T-helper 1 cell treated with Interleukin-12 subunit alpha and Interleukin-12 subunit beta and Interleukin-4 antibody, amounts not matched to agents 30 μg/mL and 1 μg/mL, for 36 hours (primary cell): Measurements from ENCODE around the gene ERBB3.
A peak's percentile ranks its signal among the peaks of the same experiment; 100 is the strongest.

Experiments
- H3K27ac Mint-ChIP-seq: one replicate; pipeline ENCODE4 v1.8.0; 2021; ENCODE audit warnings: mild to moderate bottlenecking, mixed read lengths
- H3K27me3 Mint-ChIP-seq: one replicate; pipeline ENCODE4 v1.8.0; 2021; ENCODE audit warnings: low read depth, mixed read lengths
- H3K36me3 Mint-ChIP-seq: one replicate; pipeline ENCODE4 v1.8.0; 2021; ENCODE audit warnings: low read depth, mixed read lengths
- H3K4me1 Mint-ChIP-seq: one replicate; pipeline ENCODE4 v1.8.0; 2021; ENCODE audit warnings: low read depth, mixed read lengths
- H3K4me3 Mint-ChIP-seq: one replicate; pipeline ENCODE4 v1.8.0; 2021; ENCODE audit warnings: mild to moderate bottlenecking, moderate library complexity, mixed read lengths
- H3K9me3 Mint-ChIP-seq: one replicate; pipeline ENCODE4 v1.8.0; 2021; ENCODE audit warnings: mixed read lengths

ERBB3 gene

DNA sequence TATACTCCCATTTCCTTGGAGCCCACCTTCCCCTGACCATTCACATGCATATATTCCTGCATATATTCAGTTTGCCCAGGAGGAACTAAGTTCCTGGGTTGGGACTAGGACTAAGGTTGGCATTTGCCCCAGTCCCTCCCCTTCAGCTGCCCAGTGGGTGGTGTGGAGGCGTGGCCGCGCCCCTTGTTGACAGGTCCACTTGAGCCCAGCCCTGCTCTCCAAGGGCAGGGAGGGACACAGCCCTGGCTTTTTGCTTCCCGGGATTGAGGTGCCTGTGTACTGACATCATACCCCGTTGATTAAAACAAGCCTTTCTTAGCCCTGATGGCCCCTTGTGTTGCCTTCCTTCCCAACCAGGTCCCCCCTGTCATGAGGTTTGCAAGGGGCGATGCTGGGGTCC, 7.3 kb downstream of the ERBB3 start:
- Mint-ChIP-seq H3K4me3 (no peak overlapping the region), H3K36me3 (no peaks in the 10 kb centered on the region), H3K4me1 (peaks cover 3% of the 10 kb centered on the region), H3K9me3 (no peaks in the 10 kb centered on the region), H3K27me3 (peaks cover 15% of the 10 kb centered on the region), H3K27ac (no peak overlapping the region)

DNA sequence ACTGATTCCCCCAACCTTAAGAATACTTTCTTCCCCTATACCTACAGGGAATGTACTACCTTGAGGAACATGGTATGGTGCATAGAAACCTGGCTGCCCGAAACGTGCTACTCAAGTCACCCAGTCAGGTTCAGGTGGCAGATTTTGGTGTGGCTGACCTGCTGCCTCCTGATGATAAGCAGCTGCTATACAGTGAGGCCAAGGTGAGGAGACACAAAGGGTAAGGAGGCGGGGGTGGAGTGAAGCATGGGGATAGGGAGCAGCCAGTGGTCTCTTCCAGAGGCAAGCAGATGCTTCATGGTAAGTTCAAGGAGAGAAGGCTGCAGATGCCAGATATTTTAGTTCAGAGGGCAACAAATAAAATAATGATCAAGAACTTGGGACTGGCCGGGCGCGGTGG, 17.8 kb downstream of the ERBB3 start:
- peaks cover 30% of the 10 kb centered on the region for H3K27me3 Mint-ChIP-seq
- no peaks in the 10 kb centered on the region for H3K9me3 Mint-ChIP-seq
- no peak overlapping the region for H3K4me3 Mint-ChIP-seq
- peaks cover 3% of the 10 kb centered on the region for H3K36me3 Mint-ChIP-seq
- H3K27ac Mint-ChIP-seq: no peak overlapping the region
- peaks cover 17% of the 10 kb centered on the region for H3K4me1 Mint-ChIP-seq

DNA sequence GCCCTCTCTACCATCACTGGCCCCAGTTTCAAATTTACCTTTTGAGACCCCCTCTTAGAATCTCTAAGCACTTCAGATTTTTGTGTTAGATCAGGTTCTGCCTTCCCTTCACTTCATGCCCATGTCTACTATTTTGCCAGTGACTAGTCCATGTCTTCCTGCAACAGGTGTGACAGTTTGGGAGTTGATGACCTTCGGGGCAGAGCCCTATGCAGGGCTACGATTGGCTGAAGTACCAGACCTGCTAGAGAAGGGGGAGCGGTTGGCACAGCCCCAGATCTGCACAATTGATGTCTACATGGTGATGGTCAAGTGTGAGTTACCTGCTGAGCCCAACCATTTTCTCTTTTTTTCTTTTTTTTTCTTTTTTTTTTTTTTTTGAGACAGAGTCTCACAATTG, 18.6 kb downstream of the ERBB3 start:
- Mint-ChIP-seq H3K36me3 (peaks cover 3% of the 10 kb centered on the region), H3K9me3 (no peaks in the 10 kb centered on the region), H3K27me3 (peaks cover 22% of the 10 kb centered on the region), H3K4me1 (peaks cover 26% of the 10 kb centered on the region), H3K4me3 (no peak overlapping the region), H3K27ac (no peak overlapping the region)

DNA sequence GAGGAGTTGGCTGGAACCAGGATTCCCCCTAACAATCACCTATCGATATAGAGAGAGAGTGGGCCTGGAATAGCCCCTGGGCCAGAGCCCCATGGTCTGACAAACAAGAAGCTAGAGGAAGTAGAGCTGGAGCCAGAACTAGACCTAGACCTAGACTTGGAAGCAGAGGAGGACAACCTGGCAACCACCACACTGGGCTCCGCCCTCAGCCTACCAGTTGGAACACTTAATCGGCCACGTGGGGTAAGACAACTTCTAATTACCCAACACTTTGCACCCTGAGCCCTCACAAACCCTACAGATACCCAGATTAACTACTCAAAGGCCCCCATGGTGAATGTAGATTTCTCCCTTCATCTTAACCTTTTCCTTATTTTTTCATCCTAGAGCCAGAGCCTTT, 19.8 kb downstream of the ERBB3 start:
- Mint-ChIP-seq H3K9me3 (no peaks in the 10 kb centered on the region), H3K4me1 (peaks cover 32% of the 10 kb centered on the region), H3K27ac (no peak overlapping the region), H3K4me3 (no peak overlapping the region), H3K36me3 (peaks cover 9% of the 10 kb centered on the region), H3K27me3 (peaks cover 19% of the 10 kb centered on the region)

DNA sequence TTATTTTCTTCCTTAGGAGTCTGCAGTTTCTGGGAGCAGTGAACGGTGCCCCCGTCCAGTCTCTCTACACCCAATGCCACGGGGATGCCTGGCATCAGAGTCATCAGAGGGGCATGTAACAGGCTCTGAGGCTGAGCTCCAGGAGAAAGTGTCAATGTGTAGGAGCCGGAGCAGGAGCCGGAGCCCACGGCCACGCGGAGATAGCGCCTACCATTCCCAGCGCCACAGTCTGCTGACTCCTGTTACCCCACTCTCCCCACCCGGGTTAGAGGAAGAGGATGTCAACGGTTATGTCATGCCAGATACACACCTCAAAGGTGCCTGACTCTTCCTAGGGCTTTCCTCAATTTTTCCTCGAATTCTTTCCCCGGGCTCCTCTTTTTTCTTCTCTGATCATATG, 21.1 kb downstream of the ERBB3 start:
- no peaks in the 10 kb centered on the region for H3K9me3 Mint-ChIP-seq
- H3K27me3 Mint-ChIP-seq: peaks cover 6% of the 10 kb centered on the region
- H3K27ac Mint-ChIP-seq: no peak overlapping the region
- peaks cover 37% of the 10 kb centered on the region for H3K4me1 Mint-ChIP-seq
- peaks cover 15% of the 10 kb centered on the region for H3K36me3 Mint-ChIP-seq
- H3K4me3 Mint-ChIP-seq: no peak overlapping the region

DNA sequence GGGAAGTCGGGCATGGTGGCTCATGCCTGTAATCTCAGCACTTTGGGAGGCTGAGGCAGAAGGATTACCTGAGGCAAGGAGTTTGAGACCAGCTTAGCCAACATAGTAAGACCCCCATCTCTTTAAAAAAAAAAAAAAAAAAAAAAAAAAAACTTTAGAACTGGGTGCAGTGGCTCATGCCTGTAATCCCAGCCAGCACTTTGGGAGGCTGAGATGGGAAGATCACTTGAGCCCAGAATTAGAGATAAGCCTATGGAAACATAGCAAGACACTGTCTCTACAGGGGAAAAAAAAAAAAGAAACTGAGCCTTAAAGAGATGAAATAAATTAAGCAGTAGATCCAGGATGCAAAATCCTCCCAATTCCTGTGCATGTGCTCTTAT, 22.7 kb downstream of the ERBB3 start:
- peak overlapping the region; percentile 98 for H3K27ac Mint-ChIP-seq
- peak overlapping the region; percentile 99 for H3K4me3 Mint-ChIP-seq

DNA sequence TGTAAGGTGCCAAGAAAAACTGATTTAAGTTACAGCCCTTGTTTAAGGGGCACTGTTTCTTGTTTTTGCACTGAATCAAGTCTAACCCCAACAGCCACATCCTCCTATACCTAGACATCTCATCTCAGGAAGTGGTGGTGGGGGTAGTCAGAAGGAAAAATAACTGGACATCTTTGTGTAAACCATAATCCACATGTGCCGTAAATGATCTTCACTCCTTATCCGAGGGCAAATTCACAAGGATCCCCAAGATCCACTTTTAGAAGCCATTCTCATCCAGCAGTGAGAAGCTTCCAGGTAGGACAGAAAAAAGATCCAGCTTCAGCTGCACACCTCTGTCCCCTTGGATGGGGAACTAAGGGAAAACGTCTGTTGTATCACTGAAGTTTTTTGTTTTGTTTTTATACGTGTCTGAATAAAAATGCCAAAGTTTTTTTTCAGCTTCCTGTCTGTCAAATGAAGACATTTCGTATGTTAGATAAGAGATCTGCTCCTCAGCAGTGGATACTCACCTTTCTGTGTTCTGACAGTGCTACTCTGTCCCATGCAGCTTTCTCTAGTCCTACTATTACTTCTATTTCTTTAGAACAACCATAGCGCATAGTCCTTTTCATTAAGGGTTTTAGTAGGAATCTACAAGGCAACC, 23.2 kb downstream of the ERBB3 start:
- H3K4me3 Mint-ChIP-seq: peak overlapping the region; percentile 99
- H3K27ac Mint-ChIP-seq: peak overlapping the region; percentile 98
- H3K4me1 Mint-ChIP-seq: peaks cover 49% of the 10 kb centered on the region
- H3K36me3 Mint-ChIP-seq: peaks cover 30% of the 10 kb centered on the region
- no peaks in the 10 kb centered on the region for H3K9me3 Mint-ChIP-seq
- H3K27me3 Mint-ChIP-seq: no peaks in the 10 kb centered on the region

More for the DNA sequence above, 22.7 kb downstream of the ERBB3 start:
- Mint-ChIP-seq H3K36me3 (peaks cover 27% of the 10 kb centered on the region), H3K9me3 (no peaks in the 10 kb centered on the region), H3K4me1 (peaks cover 49% of the 10 kb centered on the region), H3K27me3 (no peaks in the 10 kb centered on the region)

DNA sequence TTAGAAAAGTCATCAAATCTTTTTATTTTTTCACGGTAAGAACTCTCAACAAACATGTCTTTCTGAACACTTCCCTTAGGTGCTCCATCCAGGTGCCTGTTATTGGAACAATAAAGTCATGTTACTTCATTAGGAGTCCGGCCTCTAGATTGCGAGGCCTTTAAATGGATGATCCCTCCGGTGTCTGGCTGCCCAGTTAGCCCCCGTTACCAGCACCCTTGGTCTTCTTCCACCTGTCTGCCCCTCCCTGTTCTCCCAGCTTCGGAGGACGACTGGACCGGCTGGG, 23.8 kb downstream of the ERBB3 start:
- Mint-ChIP-seq H3K27ac (peak overlapping the region; percentile 98), H3K4me1 (peaks cover 49% of the 10 kb centered on the region), H3K27me3 (no peaks in the 10 kb centered on the region), H3K4me3 (peak overlapping the region; percentile 99), H3K36me3 (peaks cover 35% of the 10 kb centered on the region), H3K9me3 (no peaks in the 10 kb centered on the region)

DNA sequence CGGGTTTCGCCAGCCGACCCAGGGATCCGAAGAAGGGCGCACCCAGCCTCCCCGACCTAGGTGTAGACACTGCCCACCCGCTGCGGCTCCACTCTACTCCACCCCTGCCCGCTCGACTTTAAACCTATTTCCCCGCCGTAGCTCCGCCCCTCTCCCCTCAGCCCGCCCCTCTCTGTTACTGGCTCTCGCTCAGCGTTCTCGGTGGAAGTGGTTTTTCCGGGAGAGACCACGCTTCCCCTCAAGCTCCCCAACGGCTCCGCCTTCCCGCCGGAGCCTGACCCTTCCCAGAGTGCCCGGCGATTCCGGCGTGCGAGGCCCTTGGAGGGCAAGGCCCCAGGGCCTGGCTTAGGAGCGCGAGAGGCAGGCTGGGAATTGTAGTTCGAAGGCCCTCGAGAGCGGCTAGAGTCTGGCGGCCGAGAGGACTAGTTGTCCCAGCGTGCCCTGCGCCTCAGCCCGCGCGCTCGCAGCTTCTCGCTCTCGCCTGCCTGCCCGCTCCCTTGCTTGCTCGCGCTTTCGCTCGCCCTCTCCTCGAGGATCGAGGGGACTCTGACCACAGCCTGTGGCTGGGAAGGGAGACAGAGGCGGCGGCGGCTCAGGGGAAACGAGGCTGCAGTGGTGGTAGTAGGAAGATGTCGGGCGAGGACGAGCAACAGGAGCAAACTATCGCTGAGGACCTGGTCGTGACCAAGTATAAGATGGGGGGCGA, 24.3 kb downstream of the ERBB3 start, which contains the start of gene PA2G4:
PA2G4 (plus strand) TSS at position 451 of the 706 bp plus-strand sequence; CDS start at position 630, 179 bp downstream.
- Mint-ChIP-seq H3K27me3 (no peaks in the 10 kb centered on the region), H3K36me3 (peaks cover 37% of the 10 kb centered on the region), H3K4me3 (peak within 1 kb of the TSS; percentile 99), H3K4me1 (peaks cover 49% of the 10 kb centered on the region), H3K9me3 (no peaks in the 10 kb centered on the region), H3K27ac (peak within 1 kb of the TSS; percentile 98)

DNA sequence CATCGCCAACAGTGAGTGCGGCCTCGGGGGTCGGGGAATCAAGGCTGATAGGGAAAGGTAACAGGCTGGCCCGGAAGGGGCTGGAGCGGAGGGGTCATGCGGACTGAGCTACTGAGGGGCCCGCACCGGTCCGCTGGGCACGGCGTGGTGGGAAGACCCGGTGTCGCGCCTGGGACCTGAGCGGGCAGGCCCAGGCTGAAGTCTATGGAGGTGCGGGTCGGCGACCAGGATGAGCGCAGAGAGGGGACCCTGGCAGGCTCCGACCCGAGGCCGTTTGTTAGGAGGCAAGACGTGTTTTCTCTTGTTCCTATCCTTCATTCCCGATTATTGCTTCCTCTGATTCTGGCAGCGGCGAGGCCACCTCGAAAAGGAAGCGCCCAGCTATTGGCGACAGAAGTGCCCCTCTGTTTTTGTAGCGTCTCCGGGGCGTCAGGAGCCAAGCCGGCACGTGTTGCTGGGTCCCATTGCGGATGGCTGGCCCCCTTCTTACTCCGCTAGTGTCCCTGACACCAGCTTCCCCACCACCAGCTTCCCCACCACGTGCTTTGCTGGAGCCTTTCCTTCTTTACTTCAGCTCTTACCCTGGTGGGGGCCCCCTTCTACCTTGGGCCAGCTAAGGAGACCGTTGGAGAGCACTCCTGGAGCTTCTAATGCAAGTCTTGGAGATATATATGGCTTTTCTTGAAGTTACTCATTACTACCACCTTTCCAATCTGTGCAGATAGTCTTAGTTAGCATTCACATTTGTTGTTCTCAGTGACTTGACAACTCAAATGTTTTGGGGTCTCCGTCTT, 25.0 kb downstream of the ERBB3 start:
- H3K9me3 Mint-ChIP-seq: no peaks in the 10 kb centered on the region

DNA sequence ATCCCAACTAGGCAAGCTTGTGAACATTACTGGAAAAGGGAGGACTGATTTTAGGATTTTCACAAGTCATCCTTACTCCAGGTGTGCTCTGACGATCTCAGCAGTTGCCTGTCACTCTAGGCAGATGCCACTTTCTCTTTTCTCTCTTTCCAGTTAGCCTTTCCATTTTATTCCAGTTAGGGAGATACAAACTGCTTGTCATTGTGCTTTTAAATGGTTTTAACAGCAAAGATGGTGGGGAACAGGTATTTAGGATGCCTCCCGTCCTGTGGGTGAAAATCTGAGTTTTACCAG, 25.6 kb downstream of the ERBB3 start:
- peaks cover 46% of the 10 kb centered on the region for H3K36me3 Mint-ChIP-seq
- H3K4me1 Mint-ChIP-seq: peaks cover 48% of the 10 kb centered on the region
- H3K9me3 Mint-ChIP-seq: no peaks in the 10 kb centered on the region
- H3K27me3 Mint-ChIP-seq: no peaks in the 10 kb centered on the region
- peak overlapping the region; percentile 98 for H3K27ac Mint-ChIP-seq
- peak overlapping the region; percentile 99 for H3K4me3 Mint-ChIP-seq

More for the DNA sequence above, 25.0 kb downstream of the ERBB3 start:
- H3K36me3 Mint-ChIP-seq: peaks cover 41% of the 10 kb centered on the region
- H3K27me3 Mint-ChIP-seq: no peaks in the 10 kb centered on the region
- H3K27ac Mint-ChIP-seq: peak overlapping the region; percentile 98
- H3K4me1 Mint-ChIP-seq: peaks cover 49% of the 10 kb centered on the region
- peak overlapping the region; percentile 99 for H3K4me3 Mint-ChIP-seq

DNA sequence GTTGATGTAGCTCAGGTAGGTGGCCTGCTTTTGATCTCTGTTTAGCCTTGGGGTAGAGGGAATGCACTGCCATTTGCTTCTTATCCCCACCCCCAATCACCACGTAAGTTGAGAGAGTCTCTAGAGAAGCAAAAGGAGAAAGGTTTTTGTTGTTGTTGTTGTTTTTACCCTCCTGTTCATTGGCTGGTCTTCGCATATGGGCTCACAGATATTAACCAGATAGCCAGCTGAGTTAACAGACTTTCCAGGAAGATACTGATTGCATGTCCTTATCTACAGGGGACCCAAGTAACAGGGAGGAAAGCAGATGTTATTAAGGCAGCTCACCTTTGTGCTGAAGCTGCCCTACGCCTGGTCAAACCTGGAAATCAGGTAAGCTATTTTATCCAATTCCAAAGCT, 27.3 kb downstream of the ERBB3 start:
- Mint-ChIP-seq H3K36me3 (peaks cover 57% of the 10 kb centered on the region), H3K4me3 (no peak overlapping the region), H3K27me3 (no peaks in the 10 kb centered on the region), H3K9me3 (no peaks in the 10 kb centered on the region), H3K27ac (no peak overlapping the region), H3K4me1 (peaks cover 39% of the 10 kb centered on the region)

DNA sequence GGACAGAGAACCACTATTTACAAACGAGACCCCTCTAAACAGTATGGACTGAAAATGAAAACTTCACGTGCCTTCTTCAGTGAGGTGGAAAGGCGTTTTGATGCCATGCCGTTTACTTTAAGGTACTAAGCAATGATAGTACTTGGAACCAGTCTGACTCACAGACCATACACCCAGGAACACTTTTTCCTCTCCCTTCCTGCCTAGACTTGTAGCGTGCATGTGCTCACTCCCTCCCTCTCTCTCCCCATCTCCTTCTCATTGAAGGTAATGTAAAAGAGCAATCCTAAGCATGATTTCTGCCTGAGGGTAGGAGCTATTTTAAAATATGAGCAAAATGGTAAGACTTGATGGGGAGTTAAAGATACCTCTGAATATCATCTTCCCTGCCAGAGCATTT, 30.6 kb downstream of the ERBB3 start:
- Mint-ChIP-seq H3K4me1 (peaks cover 23% of the 10 kb centered on the region), H3K9me3 (no peaks in the 10 kb centered on the region), H3K27ac (no peak overlapping the region), H3K4me3 (no peak overlapping the region), H3K27me3 (no peaks in the 10 kb centered on the region), H3K36me3 (peaks cover 67% of the 10 kb centered on the region)

DNA sequence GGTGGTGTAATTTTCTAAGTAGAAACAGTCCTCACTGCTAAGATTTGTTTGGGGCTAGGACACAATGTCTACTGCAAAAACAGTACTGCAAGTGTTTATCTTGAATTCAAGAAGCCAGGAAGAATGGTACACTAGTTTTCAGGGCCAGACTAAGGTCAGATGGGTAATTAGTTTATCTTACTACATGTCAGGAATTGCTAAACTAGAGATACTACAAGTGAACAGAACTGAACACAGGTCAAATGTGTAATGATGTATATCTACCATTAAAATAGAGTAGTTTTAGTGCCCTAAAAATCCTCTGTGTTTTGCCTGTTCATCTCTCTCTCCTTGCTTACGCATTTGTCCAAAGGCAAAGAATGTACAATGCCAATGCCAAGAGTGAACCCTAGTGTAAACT, 34.1 kb downstream of the ERBB3 start:
- Mint-ChIP-seq H3K9me3 (no peaks in the 10 kb centered on the region), H3K4me3 (no peak overlapping the region), H3K36me3 (peaks cover 60% of the 10 kb centered on the region), H3K4me1 (peaks cover 25% of the 10 kb centered on the region), H3K27ac (peak overlapping the region; percentile 28), H3K27me3 (no peaks in the 10 kb centered on the region)

DNA sequence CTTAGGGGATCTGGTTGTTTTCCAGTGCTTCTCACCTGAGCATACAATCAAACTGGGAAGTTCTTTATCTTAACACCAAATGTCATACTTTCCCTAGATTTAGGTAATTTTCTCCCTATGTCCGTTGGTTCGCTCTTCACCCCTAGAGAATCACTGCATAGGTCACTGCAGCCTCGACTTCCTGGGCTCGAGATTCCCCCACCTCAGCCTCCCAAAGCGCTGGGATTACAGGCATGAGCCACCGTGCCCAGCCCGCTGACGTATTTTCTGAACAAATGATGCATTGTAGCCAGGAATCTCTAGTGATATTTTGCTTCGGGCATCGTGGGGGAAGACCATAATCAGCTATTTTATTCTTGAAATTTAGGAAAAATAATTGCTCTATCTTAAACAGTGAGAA, 35.4 kb downstream of the ERBB3 start:
- Mint-ChIP-seq H3K4me1 (peaks cover 30% of the 10 kb centered on the region), H3K9me3 (no peaks in the 10 kb centered on the region), H3K27ac (peak overlapping the region; percentile 99), H3K4me3 (peak overlapping the region; percentile 99), H3K36me3 (peaks cover 51% of the 10 kb centered on the region), H3K27me3 (no peaks in the 10 kb centered on the region)
